Colonic mucosa (tissue), 4 donors: Measurements from ENCODE around the gene RFX1. TPM values are rescaled to one million over a fixed set of nuclear protein-coding genes. Genes with fewer than 3 reads are reported as not detected.

Experiments used
- DNase-seq: peaks from one replicate; pipeline ENCODE4 v3.0.0-alpha.2; 2020
- H3K27ac ChIP-seq: fragments of 200-600 bp; one replicate; pipeline ENCODE4 v1.8.0; 2021
- H3K27me3 ChIP-seq: fragments of 200-600 bp; one replicate; pipeline ENCODE4 v1.8.0; 2021
- H3K36me3 ChIP-seq: fragments of 200-600 bp; one replicate; pipeline ENCODE4 v1.8.0; 2021
- H3K4me1 ChIP-seq: fragments of 200-600 bp; one replicate; pipeline ENCODE4 v1.8.0; 2021; ENCODE audit warnings: mild to moderate bottlenecking
- H3K4me3 ChIP-seq: fragments of 200-600 bp; one replicate; pipeline ENCODE4 v1.8.0; 2021
- H3K9ac ChIP-seq, 2 donors: one replicate each; pipeline ENCODE4 v1.7.0; 2013; ENCODE audit warnings: control low read depth in 2 of 2, low read depth in 2 of 2, low read length in 2 of 2
- H3K9me3 ChIP-seq: fragments of 200-600 bp; one replicate; pipeline ENCODE4 v1.8.0; 2021
- CTCF ChIP-seq: fragments of 200-600 bp; IDR thresholded peaks from one replicate; pipeline ENCODE4 v1.8.0; 2022; ENCODE audit warnings: antibody characterized with exemption, mild to moderate bottlenecking
- intact Hi-C: fragments of 100-400 bp; cut with DNase I; formaldehyde crosslinking; loops from one replicate; pipeline ENCODE4 v1.14.1; 2022
- total RNA-seq, 2 donors: library from RNA; stranded (reverse); fragmentation: NEBNext Ultra II Directional in 1 of 2; extraction: Animal tissue kit (Norgen Biotek cat#: 25700) in 1 of 2; gene quantifications; one replicate each; pipeline ENCODE4 v1.2.1, GENCODE V29; 2021
- donor health status: healthy.
- donor health status: DM: no; HTN: no; CAD: no.
- donor health status: DM: no; HTN: no; CAD: no.

The RFX1 gene
- total RNA-seq, 2 donors from 2014 or later = 13.1 to 20.9 TPM

GRCh38 chr19:14003251-14004055 lies 2.7 kb downstream of the RFX1 start:
- no peak for DNase-seq
- Histone ChIP-seq H3K9ac (peak overlapping the region in 1 of 2 donors; percentile 63), H3K27me3 (no peaks in the 10 kb centered on the region), H3K27ac (peak overlapping the region; percentile 25), H3K4me3 (no peak overlapping the region), H3K4me1 (peaks cover 8% of the 10 kb centered on the region), H3K36me3 (no peaks in the 10 kb centered on the region), H3K9me3 (no peaks in the 10 kb centered on the region)
- no peak for TF ChIP-seq CTCF
- intact Hi-C loops = no loop called here

GRCh38 chr19:14002571-14003250 lies 3.4 kb downstream of the RFX1 start:
- DNase-seq = no peak
- no peaks in the 10 kb centered on the region for H3K9me3 ChIP-seq
- no peak overlapping the region for H3K4me3 ChIP-seq
- H3K9ac ChIP-seq = peak overlapping the region in 1 of 2 donors; percentile 3
- peak overlapping the region; percentile 25 for H3K27ac ChIP-seq
- TF ChIP-seq CTCF = no peak
- no peaks in the 10 kb centered on the region for H3K27me3 ChIP-seq
- intact Hi-C loops = no loop called here
- H3K4me1 ChIP-seq = peaks cover 8% of the 10 kb centered on the region
- H3K36me3 ChIP-seq = no peaks in the 10 kb centered on the region

- Histone ChIP-seq H3K9me3 (no peaks in the 10 kb centered on the region), H3K27me3 (no peaks in the 10 kb centered on the region), H3K4me1 (peaks cover 8% of the 10 kb centered on the region), H3K36me3 (no peaks in the 10 kb centered on the region), H3K27ac (no peak overlapping the region), H3K9ac (no peak overlapping the region), H3K4me3 (no peak overlapping the region)
- no peak for DNase-seq
- no peak for TF ChIP-seq CTCF
- intact Hi-C loops = no loop called here
These were observed 5.3 kb downstream of the RFX1 start for GRCh38 chr19:14000691-14001375.

DNA sequence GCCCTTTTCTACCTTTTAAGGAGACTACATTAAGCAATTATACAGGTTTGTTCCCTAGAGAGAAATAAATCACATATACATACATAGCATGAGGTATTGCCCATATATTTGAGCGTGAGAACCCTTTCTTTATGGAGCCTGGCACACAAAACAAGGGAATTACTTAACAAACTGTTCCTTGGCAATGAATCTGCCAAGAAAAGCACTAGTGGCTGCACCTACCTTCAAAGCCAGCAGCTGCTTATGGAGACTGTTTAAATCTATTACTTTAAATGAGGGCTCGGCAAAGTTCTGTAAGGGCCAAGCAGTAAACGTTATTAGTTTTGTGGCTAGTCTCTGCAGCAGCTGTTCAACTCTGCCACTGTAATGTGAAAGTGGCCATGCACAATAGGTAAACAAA lies 7.0 kb downstream of the RFX1 start:
- no peaks in the 10 kb centered on the region for H3K27me3 ChIP-seq
- H3K9me3 ChIP-seq = no peaks in the 10 kb centered on the region
- TF ChIP-seq CTCF = no peak
- intact Hi-C loops = no loop called here
- no peak overlapping the region for H3K4me3 ChIP-seq
- DNase-seq = no peak
- H3K9ac ChIP-seq = no peak overlapping the region
- no peak overlapping the region for H3K27ac ChIP-seq
- H3K36me3 ChIP-seq = no peaks in the 10 kb centered on the region
- no peaks in the 10 kb centered on the region for H3K4me1 ChIP-seq

- Histone ChIP-seq H3K27ac (no peak overlapping the region), H3K4me1 (no peaks in the 10 kb centered on the region), H3K9ac (no peak overlapping the region), H3K4me3 (no peak overlapping the region), H3K36me3 (no peaks in the 10 kb centered on the region), H3K9me3 (no peaks in the 10 kb centered on the region), H3K27me3 (no peaks in the 10 kb centered on the region)
- intact Hi-C loops = no loop called here
- no peak for DNase-seq
- TF ChIP-seq CTCF = no peak
These were observed 7.7 kb downstream of the RFX1 start for GRCh38 chr19:13998426-13998825.
